Osteocyte (in vitro differentiated cells): ENCODE measurements around the gene THY1. TPM values are rescaled to one million over a fixed set of nuclear protein-coding genes. Genes with fewer than 3 reads are reported as not detected.
A peak's percentile ranks its signal among the peaks of the same experiment; 100 is the strongest.

Experiments
- DNase-seq: peaks from one replicate; pipeline ENCODE4 v3.0.0; 2021; ENCODE audit warnings: mixed read lengths; ENCODE audit not compliant: unreplicated experiment; ENCODE audit errors: extremely low spot score
- H3K27ac Mint-ChIP-seq: one replicate; pipeline ENCODE4 v1.8.0; 2021; ENCODE audit warnings: mild to moderate bottlenecking, mixed read lengths; ENCODE audit not compliant: unreplicated experiment
- H3K27me3 Mint-ChIP-seq: one replicate; pipeline ENCODE4 v1.8.0; 2021; ENCODE audit warnings: mixed read lengths; ENCODE audit not compliant: unreplicated experiment
- H3K36me3 Mint-ChIP-seq: one replicate; pipeline ENCODE4 v1.8.0; 2021; ENCODE audit warnings: mixed read lengths; ENCODE audit not compliant: unreplicated experiment
- H3K4me1 Mint-ChIP-seq: one replicate; pipeline ENCODE4 v1.8.0; 2021; ENCODE audit warnings: mixed read lengths; ENCODE audit not compliant: unreplicated experiment
- H3K4me3 Mint-ChIP-seq: one replicate; pipeline ENCODE4 v1.8.0; 2021; ENCODE audit warnings: mild to moderate bottlenecking, moderate library complexity, mixed read lengths; ENCODE audit not compliant: unreplicated experiment
- H3K9me3 Mint-ChIP-seq: one replicate; pipeline ENCODE4 v1.8.0; 2021; ENCODE audit warnings: mixed read lengths; ENCODE audit not compliant: unreplicated experiment
- CTCF ChIP-seq: fragments of 200-600 bp; sonication (generic); IDR thresholded peaks from 2 replicates; pipeline ENCODE4 v1.5.0; 2021; ENCODE audit warnings: antibody characterized with exemption, mild to moderate bottlenecking, moderate library complexity
- total RNA-seq: library from RNA; stranded (reverse); gene quantifications from 2 replicates; pipeline ENCODE4 v1.2.1, GENCODE V29; 2021

THY1 gene
- total RNA-seq, 1 donor from 2014 or later, result 14.0 TPM

DNA sequence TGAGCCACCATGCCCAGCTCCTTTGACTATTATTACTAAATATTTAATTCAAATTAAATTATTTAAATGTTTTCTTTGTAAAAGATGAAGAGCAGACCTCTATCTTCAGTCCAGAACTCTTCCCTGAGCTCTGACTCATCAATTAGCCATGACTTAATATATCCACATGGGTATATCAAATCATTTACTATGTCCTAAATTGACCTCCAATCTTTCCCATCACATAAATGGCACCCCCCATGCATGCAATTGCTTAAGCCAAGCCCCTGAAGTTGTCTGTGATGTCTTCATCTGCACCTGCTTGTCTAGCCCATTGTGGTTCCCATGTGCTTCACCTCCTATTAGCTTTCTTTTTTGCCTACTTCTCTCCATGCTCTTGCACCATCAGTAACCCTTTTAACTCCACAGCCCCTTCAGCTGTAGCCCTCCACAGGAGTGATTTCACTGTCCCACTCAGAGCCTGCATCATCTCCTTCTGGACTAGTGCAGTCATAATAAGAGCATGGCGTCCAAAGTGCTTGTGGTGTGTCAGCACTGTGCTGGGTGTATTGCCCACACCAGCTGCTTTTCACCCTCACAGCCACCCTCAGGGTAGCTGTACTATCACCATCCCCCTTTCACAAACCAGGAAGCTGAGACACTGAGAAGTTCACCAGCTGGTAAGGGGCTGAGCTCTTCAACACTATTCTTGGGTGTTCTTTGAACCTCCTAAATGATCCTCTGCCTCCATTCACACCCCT is 11.8 kb upstream of the THY1 start:
- no peaks in the 10 kb centered on the region for H3K36me3 Mint-ChIP-seq
- no peak for DNase-seq
- H3K4me3 Mint-ChIP-seq, result no peak overlapping the region
- H3K27me3 Mint-ChIP-seq, result no peaks in the 10 kb centered on the region
- peaks cover 25% of the 10 kb centered on the region for H3K4me1 Mint-ChIP-seq
- H3K27ac Mint-ChIP-seq, result no peak overlapping the region
- no peak for TF ChIP-seq CTCF
- H3K9me3 Mint-ChIP-seq, result no peaks in the 10 kb centered on the region

- Mint-ChIP-seq H3K27me3 (no peaks in the 10 kb centered on the region), H3K27ac (no peak overlapping the region), H3K4me3 (no peak overlapping the region), H3K4me1 (peaks cover 25% of the 10 kb centered on the region), H3K36me3 (no peaks in the 10 kb centered on the region), H3K9me3 (no peaks in the 10 kb centered on the region)
- no peak for DNase-seq
- TF ChIP-seq CTCF, result no peak
Measured at GRCh38 chr11:119433358-119433725, 10.4 kb upstream of the THY1 start.

GRCh38 chr11:119432484-119433357 is 9.7 kb upstream of the THY1 start:
- Mint-ChIP-seq H3K4me3 (peak overlapping the region; percentile 59), H3K36me3 (no peaks in the 10 kb centered on the region), H3K27ac (peak overlapping the region; percentile 70), H3K9me3 (no peaks in the 10 kb centered on the region), H3K27me3 (no peaks in the 10 kb centered on the region), H3K4me1 (peaks cover 25% of the 10 kb centered on the region)
- TF ChIP-seq CTCF, result no peak
- DNase-seq, result no peak

DNA sequence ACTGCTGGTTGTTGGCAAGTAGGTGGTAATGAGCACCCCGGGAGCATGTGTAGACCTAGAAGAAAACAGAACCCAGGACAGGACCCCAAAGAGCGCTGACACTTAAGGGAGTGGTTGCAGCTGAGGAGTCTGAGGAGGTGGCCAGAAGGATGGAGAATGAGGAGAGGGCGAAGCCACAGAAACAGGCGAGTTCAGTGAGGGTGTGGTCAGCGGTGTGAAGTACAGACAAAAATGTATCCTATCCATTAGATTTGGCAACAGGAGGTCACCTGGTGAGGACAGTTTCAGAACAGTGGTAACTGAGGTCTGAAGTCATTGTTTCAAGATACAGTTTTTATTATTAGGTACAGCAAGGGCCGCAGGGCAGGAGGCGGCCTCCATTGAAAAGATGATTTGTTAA is 8.6 kb upstream of the THY1 start:
- H3K4me1 Mint-ChIP-seq, result peaks cover 25% of the 10 kb centered on the region
- no peaks in the 10 kb centered on the region for H3K27me3 Mint-ChIP-seq
- H3K9me3 Mint-ChIP-seq, result no peaks in the 10 kb centered on the region
- TF ChIP-seq CTCF, result no peak
- H3K36me3 Mint-ChIP-seq, result no peaks in the 10 kb centered on the region
- no peak for DNase-seq
- H3K27ac Mint-ChIP-seq, result no peak overlapping the region
- H3K4me3 Mint-ChIP-seq, result no peak overlapping the region

DNA sequence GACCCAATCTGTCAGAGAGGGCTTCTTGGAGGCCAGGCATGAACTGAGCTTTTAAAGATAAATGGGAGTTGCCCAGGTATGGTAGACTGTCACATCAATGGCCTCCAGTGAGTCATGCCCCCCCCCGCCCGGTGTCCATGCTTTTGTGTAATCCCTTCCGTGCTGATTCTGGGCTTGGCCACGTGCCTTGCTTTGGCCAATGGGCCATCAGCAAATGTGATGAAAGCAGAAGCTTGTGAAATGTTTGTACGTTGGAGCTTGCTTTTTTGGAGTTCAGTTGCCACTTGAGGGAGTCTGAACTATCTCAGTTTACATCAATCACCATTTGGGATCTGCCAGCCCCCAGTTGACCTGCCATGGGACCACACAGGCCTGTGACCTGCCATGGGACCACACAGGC is 4.3 kb upstream of the THY1 start:
- Mint-ChIP-seq H3K27me3 (peaks cover 2% of the 10 kb centered on the region), H3K27ac (no peak overlapping the region), H3K4me3 (no peak overlapping the region), H3K9me3 (no peaks in the 10 kb centered on the region), H3K4me1 (peaks cover 16% of the 10 kb centered on the region), H3K36me3 (no peaks in the 10 kb centered on the region)
- DNase-seq, result no peak
- TF ChIP-seq CTCF, result no peak
